Esophagus muscularis mucosa (tissue), 4 donors: ENCODE measurements around the gene NPC1L1. TPM values are rescaled to one million over a fixed set of nuclear protein-coding genes. Genes with fewer than 3 reads are reported as not detected.

Source experiments
- DNase-seq: peaks from one replicate; pipeline ENCODE4 v3.0.0-alpha.2; 2017; ENCODE audit errors: extremely low spot score
- H3K27ac ChIP-seq, 4 donors: fragments of 200-600 bp; sonication (generic); replicated peaks in 1 of 4; 1 replicate in 3 of 4; 2 replicates in 1 of 4; pipeline ENCODE4 v1.5.1; 2016 to 2019; ENCODE audit warnings: mild to moderate bottlenecking in 1 of 4
- H3K27me3 ChIP-seq, 4 donors: fragments of 200-600 bp; sonication (generic); one replicate each; pipeline versions ENCODE4 v1.5.1 to v1.6.0; 2016 to 2019
- H3K36me3 ChIP-seq, 4 donors: fragments of 200-600 bp; sonication (generic); one replicate each; pipeline ENCODE4 v1.5.1; 2016 to 2019
- H3K4me1 ChIP-seq, 4 donors: fragments of 200-600 bp; sonication (generic); one replicate each; pipeline ENCODE4 v1.5.1; 2016 to 2019
- H3K4me3 ChIP-seq, 4 donors: fragments of 200-600 bp; sonication (generic); 1 replicate in 2 of 4; 2 replicates in 2 of 4; pipeline ENCODE4 v1.5.1; 2016 to 2019; ENCODE audit warnings: mild to moderate bottlenecking in 4 of 4, moderate library complexity in 1 of 4
- H3K9me3 ChIP-seq, 4 donors: fragments of 200-600 bp; sonication (generic); 1 replicate in 3 of 4; 2 replicates in 1 of 4; pipeline ENCODE4 v1.5.1; 2016 to 2019
- CTCF ChIP-seq, 3 experiments: fragments of 200-600 bp in 2 of 3; fragments of 450-650 bp in 1 of 3; sonication (generic) in 2 of 3; IDR thresholded peaks; one replicate each; pipeline ENCODE4 v1.5.1; 2017 to 2019; ENCODE audit warnings: antibody characterized with exemption in 3 of 3, mild to moderate bottlenecking in 2 of 3, moderate library complexity in 1 of 3
- EP300 ChIP-seq: sonication (generic); formaldehyde crosslinking; IDR thresholded peaks from one replicate; pipeline ENCODE4 v1.6.1; 2017; ENCODE audit warnings: antibody characterized with exemption
- POLR2A ChIP-seq: fragments of 450-650 bp; IDR thresholded peaks from one replicate; pipeline ENCODE4 v1.6.1; 2017; ENCODE audit warnings: antibody characterized with exemption, moderate library complexity, mild to moderate bottlenecking, low read depth
- POLR2AphosphoS5 ChIP-seq, 2 donors: sonication (generic); formaldehyde crosslinking; IDR thresholded peaks; one replicate each; pipeline ENCODE4 v1.6.1; 2017; ENCODE audit warnings: antibody characterized with exemption in 2 of 2
- WGBS: methylation state at CpG from one replicate; pipeline ENCODE4 v1.1.5; 2018; 5-methylcytosine and 5-hydroxymethylcytosine counted together
- intact Hi-C: fragments of 100-400 bp; cut with DNase I; formaldehyde crosslinking; loops from one replicate; pipeline ENCODE4 v1.15.1; 2023
- total RNA-seq, 4 donors: library from RNA; depleted of rRNA; stranded (reverse); fragments of >200 nt; gene quantifications; one replicate each; pipeline versions ENCODE4 v1.1.0 to v1.2.1, GENCODE V29; 2016

Gene NPC1L1
- total RNA-seq, result under 1 TPM in 2 of 4 donors, not detected in 2; 0.17 to 0.57 TPM

GRCh38 chr7:44541028-44541869 lies at the start of gene NPC1L1:
TSS of gene NPC1L1 (minus strand) at chr7:44541330. CDS start at chr7:44541259, 71 bp downstream.
- no peak for DNase-seq
- intact Hi-C loops, result no loop called here
- no peaks in the 10 kb centered on the region for H3K9me3 ChIP-seq
- no peak within 1 kb of the TSS for H3K4me3 ChIP-seq
- no peaks in the 10 kb centered on the region for H3K27me3 ChIP-seq
- peaks cover 0 to 3% (median 0%) of the 10 kb centered on the region in 4 donors for H3K4me1 ChIP-seq
- H3K36me3 ChIP-seq, result no peaks in the 10 kb centered on the region
- TF ChIP-seq POLR2AphosphoS5 (IDR thresholded peaks at IDR 0.05) (no peak), CTCF (IDR thresholded peaks at IDR 0.05) (no peak), POLR2A (no peak), EP300 (no peak)
- H3K27ac ChIP-seq, result no peak within 1 kb of the TSS
- 88% methylated on average over 7 of the region's 20 CpGs for WGBS

- Histone ChIP-seq H3K27ac (no peak overlapping the region), H3K27me3 (no peaks in the 10 kb centered on the region), H3K36me3 (no peaks in the 10 kb centered on the region), H3K4me1 (peaks cover 0 to 7% (median 2%) of the 10 kb centered on the region in 4 donors), H3K4me3 (no peak overlapping the region), H3K9me3 (no peaks in the 10 kb centered on the region)
- TF ChIP-seq POLR2AphosphoS5 (IDR thresholded peaks at IDR 0.05) (no peak), EP300 (no peak), CTCF (IDR thresholded peaks at IDR 0.05) (no peak)
- intact Hi-C loops, result no loop called here
- no peak for DNase-seq
- WGBS, result 89% methylated on average over 1 of the region's 1 CpG
Observed at GRCh38 chr7:44590910-44591309, 49.8 kb upstream of the NPC1L1 start.

GRCh38 chr7:44587843-44588711 lies 46.9 kb upstream of the NPC1L1 start:
- intact Hi-C loops, result loop anchor here (2.0 to 10.0 kb wide), 5 partner anchors 49 to 397 kb away; partner anchors contain the start of gene ZMIZ2
- H3K36me3 ChIP-seq, result no peaks in the 10 kb centered on the region
- WGBS, result 24% methylated on average over 6 of the region's 6 CpGs
- H3K4me1 ChIP-seq, result peaks cover 0 to 9% (median 4%) of the 10 kb centered on the region in 4 donors
- TF ChIP-seq CTCF (IDR thresholded peaks at IDR 0.05), result peak; percentile 53 to 60 (median 55)
- no peak for TF ChIP-seq EP300
- no peak for TF ChIP-seq POLR2A
- no peak for TF ChIP-seq POLR2AphosphoS5 (IDR thresholded peaks at IDR 0.05)
- no peaks in the 10 kb centered on the region for H3K9me3 ChIP-seq
- H3K4me3 ChIP-seq, result no peak overlapping the region
- H3K27ac ChIP-seq, result no peak overlapping the region
- H3K27me3 ChIP-seq, result no peaks in the 10 kb centered on the region
- DNase-seq, result no peak

GRCh38 chr7:44583146-44583865 lies 42.2 kb upstream of the NPC1L1 start:
- WGBS, result 90% methylated on average over 13 of the region's 13 CpGs
- Histone ChIP-seq H3K36me3 (peaks cover 12 to 28% (median 23%) of the 10 kb centered on the region in 4 donors), H3K27ac (peak overlapping the region; percentile 94 to 98 (median 96)), H3K27me3 (no peaks in the 10 kb centered on the region), H3K9me3 (no peaks in the 10 kb centered on the region), H3K4me1 (peaks cover 16 to 37% (median 29%) of the 10 kb centered on the region in 4 donors), H3K4me3 (peak overlapping the region; percentile 82 to 97 (median 84))
- no peak for DNase-seq
- TF ChIP-seq POLR2A (no peak), POLR2AphosphoS5 (IDR thresholded peaks at IDR 0.05) (no peak), EP300 (no peak), CTCF (IDR thresholded peaks at IDR 0.05) (no peak)
- intact Hi-C loops, result loop anchor here (10.0 kb wide), 1 partner anchor 401 kb away; no protein-coding TSS in a partner anchor
